Esophagus (tissue), 2 donors: ENCODE measurements around the gene SDF4. TPM values are rescaled to one million over a fixed set of nuclear protein-coding genes. Genes with fewer than 3 reads are reported as not detected.
A peak's percentile ranks its signal among the peaks of the same experiment; 100 is the strongest.

Experiments used
- H3K27ac ChIP-seq, 2 donors: one replicate each; pipeline ENCODE4 v1.5.1; 2013; ENCODE audit warnings: low read depth in 2 of 2, mild to moderate bottlenecking in 2 of 2, inconsistent platforms in 1 of 2, low read length in 1 of 2, moderate library complexity in 1 of 2
- H3K27me3 ChIP-seq, 2 donors: one replicate each; pipeline ENCODE4 v1.6.1; 2013; ENCODE audit warnings: low read length in 2 of 2, control low read depth in 1 of 2, mild to moderate bottlenecking in 1 of 2; ENCODE audit not compliant: insufficient read depth in 2 of 2, control insufficient read depth in 1 of 2
- H3K36me3 ChIP-seq, 2 donors: one replicate each; pipeline ENCODE4 v1.6.1; 2013; ENCODE audit warnings: low read length in 1 of 2; ENCODE audit not compliant: control insufficient read depth in 2 of 2, insufficient read depth in 2 of 2
- H3K4me1 ChIP-seq, 2 donors: one replicate each; pipeline ENCODE4 v1.6.1; 2013; ENCODE audit warnings: low read length in 1 of 2; ENCODE audit not compliant: control insufficient read depth in 2 of 2, insufficient read depth in 2 of 2
- H3K4me3 ChIP-seq, 2 donors: one replicate each; pipeline ENCODE4 v1.5.1; 2013; ENCODE audit warnings: low read length in 2 of 2, mild to moderate bottlenecking in 2 of 2, low read depth in 1 of 2, moderate library complexity in 1 of 2
- H3K9me3 ChIP-seq, 2 donors: one replicate each; pipeline ENCODE4 v1.6.1; 2013; ENCODE audit warnings: mild to moderate bottlenecking in 2 of 2, low read depth in 1 of 2, low read length in 1 of 2, moderate library complexity in 1 of 2; ENCODE audit not compliant: control insufficient read depth in 2 of 2, insufficient read depth in 1 of 2
- whole genome bisulfite sequencing, 2 donors: extraction: QIAGEN DNeasy Blood & Tissue Kit; methylation state at CpG; one replicate each; pipeline ENCODE4 v1.1.7; 2013; 5-methylcytosine and 5-hydroxymethylcytosine counted together
- polyA plus RNA-seq, 2 donors: library from polyadenylated mRNA; stranded (reverse); fragments of 200-250 nt; gene quantifications; one replicate each; pipeline ENCODE4 v1.2.3, GENCODE V29; 2013
- donor health status: healthy with polysubstance abuse.
- donor health status: Bipolar disorder and iron deficiency.

SDF4 gene
- polyA plus RNA-seq, 2 donors: 43.9 to 68.0 TPM

DNA sequence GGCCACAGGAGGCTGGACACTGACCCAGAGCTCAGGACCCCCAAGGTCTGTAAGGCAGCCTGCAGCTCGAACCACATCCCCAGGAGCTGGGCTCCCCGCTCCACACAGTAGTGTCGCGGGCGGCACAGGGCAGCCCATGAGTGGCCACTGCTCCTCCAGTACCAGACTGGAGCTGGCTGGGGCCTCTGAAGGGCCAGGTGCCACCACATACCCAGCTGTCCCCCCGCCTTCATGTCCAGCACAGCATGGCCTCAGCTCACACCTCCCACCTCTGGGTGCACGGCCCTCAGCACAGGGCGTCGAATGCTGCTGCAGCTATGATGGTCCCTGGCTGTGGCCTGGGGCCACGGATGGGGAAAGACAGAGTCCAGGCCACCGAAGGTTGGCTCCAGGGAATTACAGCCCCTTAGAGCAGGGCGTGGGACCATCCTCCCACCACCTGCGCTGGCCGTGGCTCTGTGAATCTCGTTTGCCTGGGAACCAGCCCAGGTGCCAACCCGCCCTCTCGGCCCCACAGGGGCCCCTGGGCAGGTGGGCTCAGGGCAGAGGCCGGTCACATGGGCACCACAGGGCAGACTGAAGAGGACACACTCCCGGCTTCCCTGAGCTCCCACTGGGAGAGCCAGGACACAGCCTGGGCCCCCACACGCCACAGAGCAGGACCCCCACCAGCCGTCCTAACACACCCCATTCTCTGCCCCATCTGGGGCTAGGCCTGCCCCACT is 15.8 kb downstream of the SDF4 start:
- Histone ChIP-seq H3K27ac (no peak overlapping the region), H3K4me1 (peaks cover 4 to 18% of the 10 kb centered on the region in 2 donors), H3K9me3 (no peaks in the 10 kb centered on the region), H3K27me3 (no peaks in the 10 kb centered on the region), H3K4me3 (no peak overlapping the region), H3K36me3 (peaks cover 7 to 44% of the 10 kb centered on the region in 2 donors)
- 86 to 90% methylated on average over 18 to 21 of the region's 21 CpGs for WGBS, 2 donors

DNA sequence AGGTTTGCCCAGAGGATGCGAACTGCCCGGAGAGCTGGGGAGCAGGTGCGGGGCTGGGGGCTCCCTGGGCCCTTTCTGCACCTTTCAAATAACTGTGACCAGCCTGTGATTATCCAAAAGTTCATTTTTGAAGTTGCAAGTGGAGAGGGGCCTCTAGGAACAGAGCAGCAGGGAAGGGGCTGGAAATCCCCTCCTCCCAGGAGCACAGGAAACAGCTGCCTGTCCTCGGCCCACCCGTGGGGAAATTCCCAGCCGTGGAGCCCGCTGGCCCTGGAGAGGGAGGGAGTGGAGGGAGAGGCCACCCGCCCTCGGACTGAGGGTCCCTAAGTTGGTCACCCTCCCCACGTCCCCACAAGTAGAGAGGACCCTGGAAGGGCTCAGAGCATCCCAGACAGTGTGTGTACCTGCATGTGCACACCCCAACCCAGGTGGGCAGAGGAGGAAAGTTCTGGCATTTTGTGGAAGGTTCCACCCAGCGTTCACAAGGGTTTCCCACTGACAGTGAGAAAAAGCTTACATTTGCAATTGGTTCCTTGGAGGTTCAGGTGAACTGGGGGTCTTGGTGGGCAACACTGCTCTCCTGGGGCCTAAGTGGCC is 16.6 kb downstream of the SDF4 start:
- Histone ChIP-seq H3K9me3 (no peaks in the 10 kb centered on the region), H3K36me3 (peaks cover 4 to 38% of the 10 kb centered on the region in 2 donors), H3K27me3 (no peaks in the 10 kb centered on the region), H3K27ac (no peak overlapping the region), H3K4me1 (peaks cover 4 to 18% of the 10 kb centered on the region in 2 donors), H3K4me3 (no peak overlapping the region)
- 53 to 58% methylated on average over 11 of the region's 11 CpGs for WGBS, 2 donors

DNA sequence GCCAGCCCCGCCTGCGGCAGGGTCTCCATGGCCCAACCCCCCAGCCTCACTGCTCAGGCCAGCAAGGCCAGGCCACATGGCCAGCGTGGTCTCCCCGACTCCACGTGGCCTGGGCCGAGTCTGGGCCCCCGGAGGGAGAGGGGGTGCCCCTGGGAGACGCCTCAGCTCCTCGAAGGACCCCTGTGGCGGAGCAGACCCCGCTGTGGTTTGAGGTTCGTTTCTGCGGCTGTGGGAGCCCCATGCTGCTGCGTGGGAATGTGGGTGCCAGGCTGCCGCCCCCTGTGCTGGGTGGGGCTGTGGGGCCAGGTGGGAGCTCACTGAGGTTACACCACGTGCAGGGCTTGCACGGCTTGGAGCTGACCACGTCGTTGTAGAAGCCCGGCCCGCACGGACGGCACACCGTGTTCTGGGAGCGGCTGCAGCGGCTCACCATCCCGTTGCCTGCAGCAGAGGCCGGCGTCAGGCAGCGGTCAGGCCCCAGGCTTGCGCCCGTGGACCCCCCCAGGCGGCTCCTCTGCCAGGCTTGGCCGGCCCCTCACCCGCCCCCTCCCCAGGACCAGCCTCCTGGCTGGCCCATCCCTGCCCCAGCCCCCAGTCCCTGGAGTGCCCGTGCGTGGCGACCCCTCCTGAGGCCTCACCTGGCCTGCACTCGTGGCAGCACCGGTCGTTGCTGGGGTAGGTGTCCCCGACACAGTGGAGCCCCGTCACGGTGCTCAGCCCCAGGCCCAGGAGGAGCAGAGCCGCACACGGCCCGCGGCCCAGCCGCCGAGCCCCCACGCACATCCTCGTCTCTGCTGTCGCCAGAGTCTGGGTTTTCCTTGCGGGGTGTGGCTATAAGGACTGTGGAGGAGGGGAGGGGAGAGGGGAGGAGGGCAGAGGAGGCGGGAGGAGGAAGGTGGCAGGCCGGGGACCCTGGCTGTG is 18.2 kb downstream of the SDF4 start, which contains the start of gene TNFRSF4:
Gene TNFRSF4, minus strand, starts transcription at position 809 of the 921 bp plus-strand sequence. Its CDS starts 26 bp downstream, at position 783.
- Histone ChIP-seq H3K27me3 (no peaks in the 10 kb centered on the region), H3K27ac (no peak within 1 kb of the TSS), H3K9me3 (no peaks in the 10 kb centered on the region), H3K36me3 (peaks cover under 1 to 23% of the 10 kb centered on the region in 2 donors), H3K4me1 (peaks cover 4 to 18% of the 10 kb centered on the region in 2 donors), H3K4me3 (no peak within 1 kb of the TSS)
- WGBS, 2 donors: 46 to 57% methylated on average over 51 to 56 of the region's 56 CpGs

DNA sequence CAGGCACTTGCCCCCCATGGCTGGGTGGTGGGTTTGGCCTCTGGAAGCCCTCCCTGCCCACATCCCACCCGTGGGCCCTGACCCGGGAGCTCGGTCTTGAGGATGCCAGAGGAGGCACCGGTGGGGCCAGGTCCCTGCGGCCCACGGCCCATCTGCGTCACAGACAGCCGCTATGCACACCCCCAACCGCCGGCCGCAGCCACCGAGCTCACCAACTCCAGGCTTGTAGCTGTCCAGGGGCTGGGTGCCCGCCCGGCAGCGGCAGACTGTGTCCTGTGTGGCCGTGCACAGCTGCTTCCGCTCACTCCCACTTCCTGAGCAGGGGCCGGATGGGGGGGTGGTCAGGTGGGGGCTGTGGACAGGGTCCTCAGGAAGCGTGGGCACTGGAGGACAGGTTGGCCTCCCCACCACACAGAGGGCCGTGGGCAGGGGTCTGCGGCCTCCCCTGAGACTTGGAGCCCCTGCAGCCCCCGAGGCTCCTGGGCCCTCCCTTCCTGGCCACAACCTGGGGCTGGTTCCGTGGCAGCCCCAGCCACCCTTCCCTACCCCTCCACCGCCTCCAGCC is 18.9 kb downstream of the SDF4 start:
- Histone ChIP-seq H3K27me3 (no peaks in the 10 kb centered on the region), H3K27ac (peak overlapping the region in 1 of 2 donors; percentile 16), H3K9me3 (no peaks in the 10 kb centered on the region), H3K36me3 (peaks cover 0 to 17% of the 10 kb centered on the region in 2 donors), H3K4me1 (peaks cover 3 to 16% of the 10 kb centered on the region in 2 donors), H3K4me3 (peak overlapping the region in 1 of 2 donors; percentile 22)
- 55 to 56% methylated on average over 22 to 24 of the region's 24 CpGs for WGBS, 2 donors

DNA sequence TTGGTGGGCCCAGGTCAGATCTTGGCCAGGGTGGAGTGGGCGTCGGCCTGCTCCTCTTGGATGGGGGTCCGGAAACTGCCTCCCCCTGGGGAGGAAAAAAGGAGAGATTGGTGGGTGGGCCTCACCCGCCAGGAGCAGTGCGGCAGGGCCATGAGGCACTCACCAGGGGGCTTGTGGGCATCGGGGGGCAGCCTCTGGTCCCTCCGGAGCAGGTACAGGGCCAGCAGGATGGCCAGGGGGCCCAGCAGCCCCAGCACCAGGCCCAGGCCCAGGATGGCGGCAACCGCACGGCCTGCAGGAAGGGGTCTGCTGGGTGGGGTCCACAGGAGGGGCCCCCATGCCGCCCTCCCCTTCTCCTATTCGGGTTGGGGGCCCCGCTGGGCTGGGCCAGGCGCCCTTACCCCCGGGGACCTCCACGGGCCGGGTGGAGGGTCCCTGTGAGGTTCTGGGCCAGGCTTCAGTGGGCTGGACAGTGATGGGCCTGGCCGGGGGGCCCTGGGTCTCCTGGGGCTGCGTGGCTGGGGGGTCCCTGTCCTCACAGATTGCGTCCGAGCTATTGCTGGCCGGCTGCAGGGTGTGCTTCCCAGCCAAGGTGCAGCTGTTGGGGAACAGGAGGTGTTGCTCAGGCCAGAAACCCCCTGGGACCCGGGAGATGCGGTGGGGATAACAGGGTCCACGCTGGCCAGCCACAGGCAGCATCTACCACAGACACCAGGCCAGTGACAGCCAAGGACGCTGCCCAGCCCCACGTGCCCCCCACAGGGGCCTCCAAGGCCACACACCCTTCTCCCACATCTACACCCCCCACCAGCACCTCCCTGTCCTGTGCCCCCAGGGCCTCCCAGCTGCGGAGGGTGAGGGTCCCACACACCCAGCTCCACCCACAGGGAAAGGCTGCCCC is 20.0 kb downstream of the SDF4 start:
- WGBS, 2 donors: 85 to 88% methylated on average over 26 to 28 of the region's 28 CpGs
- Histone ChIP-seq H3K4me1 (peaks cover 3 to 11% of the 10 kb centered on the region in 2 donors), H3K27me3 (no peaks in the 10 kb centered on the region), H3K4me3 (no peak overlapping the region), H3K36me3 (peaks cover 0 to 8% of the 10 kb centered on the region in 2 donors), H3K9me3 (no peaks in the 10 kb centered on the region), H3K27ac (no peak overlapping the region)

DNA sequence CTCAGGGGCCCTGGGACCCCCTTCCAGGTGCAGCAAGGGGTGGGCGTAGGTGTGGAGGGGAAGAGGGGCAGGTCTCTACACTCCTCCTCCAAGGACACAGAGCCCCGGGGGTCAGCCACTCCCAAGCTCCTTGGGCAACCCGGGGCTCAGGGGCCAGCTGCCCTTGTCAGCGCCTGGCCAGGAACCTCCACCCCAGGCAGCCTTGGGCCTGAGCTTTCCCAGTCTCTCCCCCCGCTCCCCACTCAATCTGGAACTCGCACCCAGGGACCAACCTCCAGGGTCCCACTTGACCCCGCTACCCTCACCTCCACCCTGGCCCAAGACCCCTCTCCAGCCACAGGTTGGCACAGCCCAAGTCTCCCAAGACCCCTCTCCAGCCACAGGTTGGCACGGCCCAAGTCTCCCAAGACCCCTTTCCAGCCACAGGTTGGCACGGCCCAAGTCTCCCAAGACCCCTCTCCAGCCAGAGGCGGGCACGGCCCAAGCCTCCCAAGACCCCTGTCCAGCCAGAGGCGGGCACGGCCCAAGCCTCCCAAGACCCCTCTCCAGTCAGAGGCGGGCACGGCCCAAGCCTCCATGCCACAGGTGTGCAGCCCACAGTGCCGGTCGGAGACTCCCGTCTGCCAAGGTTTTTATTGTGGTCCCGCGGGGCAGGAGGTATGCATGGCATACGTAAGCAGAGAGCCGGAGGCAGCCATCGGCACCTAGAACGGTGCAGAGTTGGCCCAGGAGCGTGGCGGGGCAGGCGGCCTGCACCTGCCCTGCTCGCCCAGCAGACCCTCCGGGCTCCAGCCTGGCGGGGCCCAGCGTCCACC is 20.9 kb downstream of the SDF4 start:
- no peak overlapping the region for H3K27ac ChIP-seq
- peaks cover 0 to 1% of the 10 kb centered on the region in 2 donors for H3K36me3 ChIP-seq
- H3K9me3 ChIP-seq: no peaks in the 10 kb centered on the region
- H3K4me1 ChIP-seq: peaks cover 10 to 17% of the 10 kb centered on the region in 2 donors
- no peaks in the 10 kb centered on the region for H3K27me3 ChIP-seq
- no peak overlapping the region for H3K4me3 ChIP-seq
- 90 to 92% methylated on average over 30 to 31 of the region's 31 CpGs for WGBS, 2 donors

DNA sequence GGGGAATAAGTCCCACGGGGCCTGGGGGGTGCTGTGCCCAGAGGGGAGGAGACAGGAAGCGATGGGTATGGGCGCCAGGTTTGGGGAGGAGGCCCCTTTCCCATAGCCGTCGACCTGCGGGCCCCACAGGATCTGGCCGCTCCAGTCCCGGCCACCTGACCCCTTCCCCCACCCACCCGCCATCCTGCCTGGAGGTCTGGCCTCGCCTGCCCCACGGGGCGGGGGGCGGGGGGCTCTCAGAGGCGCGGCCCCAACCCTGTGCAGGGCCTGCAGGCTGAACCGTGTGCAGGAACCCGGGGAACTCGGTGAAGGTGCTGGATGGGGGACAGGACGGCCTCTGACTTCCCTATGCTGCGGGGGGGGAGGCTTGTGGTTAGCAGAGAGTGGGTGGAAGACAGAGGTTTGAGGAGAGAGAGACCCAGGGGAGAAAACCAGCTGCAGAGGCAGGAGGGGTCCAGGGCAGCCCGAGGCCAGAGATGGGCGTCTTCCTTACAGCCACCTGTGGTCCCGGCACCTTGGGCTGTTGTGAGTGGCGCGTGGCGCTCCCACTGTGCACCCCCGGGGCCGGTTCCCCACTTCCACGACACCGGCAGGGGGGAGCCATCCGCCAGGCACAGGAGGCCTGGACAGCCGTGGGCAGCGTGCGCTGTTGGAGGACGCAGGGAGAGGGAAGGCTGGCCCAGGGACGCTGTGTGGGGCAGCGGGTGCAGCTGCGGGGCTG is 22.9 kb downstream of the SDF4 start:
- Histone ChIP-seq H3K27me3 (no peaks in the 10 kb centered on the region), H3K4me3 (no peak overlapping the region)

DNA sequence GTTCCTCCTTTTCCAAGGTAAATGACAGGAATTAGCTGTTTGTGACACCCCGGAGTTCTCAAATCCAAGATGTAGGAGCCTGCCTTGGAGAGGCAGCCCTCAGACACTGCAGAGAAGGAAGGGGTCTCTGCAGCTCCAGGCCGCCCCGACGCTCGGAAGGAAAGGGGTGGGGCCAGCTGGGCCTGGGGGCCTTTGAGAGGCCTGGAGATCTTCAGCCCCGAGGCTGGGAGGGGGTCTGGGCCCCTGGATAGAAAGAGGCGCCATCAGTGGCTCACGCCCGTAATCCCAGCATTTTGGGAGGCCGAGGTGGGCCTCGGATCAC is 24.3 kb downstream of the SDF4 start:
- Histone ChIP-seq H3K9me3 (no peaks in the 10 kb centered on the region), H3K27ac (no peak overlapping the region), H3K36me3 (no peaks in the 10 kb centered on the region), H3K4me1 (peaks cover 10 to 11% of the 10 kb centered on the region in 2 donors), H3K27me3 (no peaks in the 10 kb centered on the region), H3K4me3 (no peak overlapping the region)
- WGBS, 2 donors: 56 to 63% methylated on average over 11 of the region's 11 CpGs

More for the DNA sequence above, 22.9 kb downstream of the SDF4 start:
- H3K27ac ChIP-seq: peak overlapping the region in 1 of 2 donors; percentile 53
- no peaks in the 10 kb centered on the region for H3K9me3 ChIP-seq
- 55 to 57% methylated on average over 35 to 38 of the region's 38 CpGs for WGBS, 2 donors
- peaks cover 10 to 16% of the 10 kb centered on the region in 2 donors for H3K4me1 ChIP-seq
- no peaks in the 10 kb centered on the region for H3K36me3 ChIP-seq
